Stimulated activated CD4-positive, alpha-beta T cell treated with anti-CD3 and anti-CD28 coated beads, Interleukin-4, amount 100 ng/mL, for 1 hour (primary cell): Measurements from ENCODE around the gene SCGB3A2.
"Not testable (repeated sequence)": the region's sequence is repeated elsewhere in the genome, so short reads cannot be mapped to it uniquely, and the experiment has no call there.

Experiments
- DNase-seq: peaks from one replicate; pipeline ENCODE4 v3.0.0-alpha.2; 2020

Gene SCGB3A2

GRCh38 chr5:147869112-147869511 is 9.4 kb upstream of the SCGB3A2 start:
- DNase-seq = no peak

GRCh38 chr5:147869892-147870291 is 8.6 kb upstream of the SCGB3A2 start:
- DNase-seq = not testable (repeated sequence)

- DNase-seq = not testable (repeated sequence)
Measured at GRCh38 chr5:147871980-147872549, 6.4 kb upstream of the SCGB3A2 start.

GRCh38 chr5:147872744-147873435 is 5.6 kb upstream of the SCGB3A2 start:
- not testable (repeated sequence) for DNase-seq

GRCh38 chr5:147874118-147874875 is 4.2 kb upstream of the SCGB3A2 start:
- DNase-seq = not testable (repeated sequence)

GRCh38 chr5:147874910-147875367 is 3.6 kb upstream of the SCGB3A2 start:
- DNase-seq = no peak

GRCh38 chr5:147876141-147876540 is 2.4 kb upstream of the SCGB3A2 start:
- DNase-seq = no peak

GRCh38 chr5:147876626-147877025 is 1.9 kb upstream of the SCGB3A2 start:
- DNase-seq = no peak

GRCh38 chr5:147879784-147880183 is 1.3 kb downstream of the SCGB3A2 start:
- DNase-seq = no peak

- DNase-seq = no peak
Measured at GRCh38 chr5:147880487-147880886, 2.0 kb downstream of the SCGB3A2 start.

- DNase-seq = no peak
Measured at GRCh38 chr5:147882586-147883313, 4.2 kb downstream of the SCGB3A2 start.

- DNase-seq = no peak
Measured at GRCh38 chr5:147887026-147887627, 8.6 kb downstream of the SCGB3A2 start.

GRCh38 chr5:147887930-147888329 is 9.4 kb downstream of the SCGB3A2 start:
- no peak for DNase-seq

GRCh38 chr5:147892696-147893296 is 14.3 kb downstream of the SCGB3A2 start:
- DNase-seq = no peak

- no peak for DNase-seq
Measured at GRCh38 chr5:147893820-147894219, 15.3 kb downstream of the SCGB3A2 start.

- DNase-seq = no peak
Measured at GRCh38 chr5:147895864-147896263, 17.4 kb downstream of the SCGB3A2 start.

GRCh38 chr5:147898875-147899401 is 20.4 kb downstream of the SCGB3A2 start:
- no peak for DNase-seq

- no peak for DNase-seq
Measured at GRCh38 chr5:147901599-147902039, 23.1 kb downstream of the SCGB3A2 start.

- no peak for DNase-seq
Measured at GRCh38 chr5:147902609-147903115, 24.2 kb downstream of the SCGB3A2 start.

- no peak for DNase-seq
Measured at GRCh38 chr5:147904110-147904509, 25.6 kb downstream of the SCGB3A2 start.

- DNase-seq = no peak
Measured at GRCh38 chr5:147906326-147907095, 28.0 kb downstream of the SCGB3A2 start, which contains the start of gene C5orf46. C5orf46 (minus strand) TSS chr5:147906538; CDS start chr5:147906501, 37 bp downstream.
